OCI-LY3 (cell line): ENCODE results near the gene WDR70.

Experiments used
- H2AFZ ChIP-seq: fragments of 200-600, 300-600 bp; shearing (Covaris generic); 2 replicates; pipeline ENCODE4 v1.6.0; 2014; ENCODE audit warnings: antibody characterized with exemption, low read depth, low read length
- H3K27ac ChIP-seq: fragments of 200-600, 300-600 bp; sonication (generic); 2 replicates; pipeline ENCODE4 v1.5.1; 2014; ENCODE audit warnings: mild to moderate bottlenecking, low read length, moderate library complexity, mixed read lengths
- H3K27me3 ChIP-seq: fragments of 200-600, 300-600 bp; sonication (generic); 2 replicates; pipeline ENCODE4 v1.6.1; 2014; ENCODE audit warnings: low read depth, low read length, mixed read lengths
- H3K36me3 ChIP-seq: fragments of 200-600, 300-600 bp; sonication (generic); replicated peaks from 2 replicates; pipeline ENCODE3; 2014; ENCODE audit warnings: low read depth, low read length, mixed read lengths
- H3K4me1 ChIP-seq: fragments of 300-600, 200-600 bp; sonication (generic); 2 replicates; pipeline ENCODE4 v1.6.1; 2014; ENCODE audit warnings: low read length, mixed read lengths
- H3K4me2 ChIP-seq: fragments of 200-600, 300-600 bp; sonication (generic); 2 replicates; pipeline ENCODE4 v1.6.1; 2014; ENCODE audit warnings: low read length, mixed read lengths
- H3K4me3 ChIP-seq: fragments of 300-600, 200-600 bp; sonication (generic); 2 replicates; pipeline ENCODE4 v1.5.1; 2014; ENCODE audit warnings: antibody characterized with exemption, mild to moderate bottlenecking, low read length, moderate library complexity
- H3K79me2 ChIP-seq: fragments of 300-600, 200-600 bp; shearing (Covaris generic); 2 replicates; pipeline ENCODE4 v1.6.1; 2014; ENCODE audit warnings: mild to moderate bottlenecking, low read length, mixed read lengths
- H3K9ac ChIP-seq: fragments of 300-600, 200-600 bp; shearing (Covaris generic); 2 replicates; pipeline ENCODE4 v1.6.0; 2014; ENCODE audit warnings: mild to moderate bottlenecking, low read length, moderate library complexity
- H3K9me3 ChIP-seq: fragments of 200-600, 300-600 bp; shearing (Covaris generic); 2 replicates; pipeline ENCODE4 v1.6.1; 2014; ENCODE audit warnings: low read length, mixed read lengths; ENCODE audit not compliant: insufficient read depth
- H4K20me1 ChIP-seq: fragments of 200-600, 300-600 bp; sonication (generic); 2 replicates; pipeline ENCODE4 v1.6.1; 2016; ENCODE audit warnings: low read length, mixed read lengths; ENCODE audit not compliant: insufficient read depth
- CTCF ChIP-seq: fragments of 200-600, 300-600 bp; sonication (generic); IDR thresholded peaks from 2 replicates; pipeline ENCODE4 v1.5.1; 2014; ENCODE audit warnings: antibody characterized with exemption, low read length, low read depth
- EZH2phosphoT487 ChIP-seq: fragments of 200-600 bp; shearing (Covaris generic); IDR thresholded peaks from 2 replicates; pipeline ENCODE4 v1.6.1; 2018; ENCODE audit warnings: antibody characterized with exemption, mixed run types, low read depth

Gene WDR70

GRCh38 chr5:37549411-37549810 lies 170.3 kb downstream of the WDR70 start:
- Histone ChIP-seq H3K9ac (no peak overlapping the region), H3K27ac (no peak overlapping the region), H3K4me1 (no peaks in the 10 kb centered on the region), H4K20me1 (no peaks in the 10 kb centered on the region), H3K79me2 (no peaks in the 10 kb centered on the region), H2AFZ (no peak overlapping the region), H3K36me3 (no peaks in the 10 kb centered on the region), H3K9me3 (no peaks in the 10 kb centered on the region), H3K4me2 (no peak overlapping the region), H3K27me3 (no peaks in the 10 kb centered on the region), H3K4me3 (no peak overlapping the region)
- TF ChIP-seq EZH2phosphoT487, result no peak
- TF ChIP-seq CTCF, result no peak

GRCh38 chr5:37552161-37552560 lies 173.0 kb downstream of the WDR70 start:
- Histone ChIP-seq H3K4me1 (no peaks in the 10 kb centered on the region), H3K79me2 (no peaks in the 10 kb centered on the region), H3K36me3 (no peaks in the 10 kb centered on the region), H3K9ac (no peak overlapping the region), H3K9me3 (no peaks in the 10 kb centered on the region), H3K27me3 (no peaks in the 10 kb centered on the region), H3K4me3 (no peak overlapping the region), H3K4me2 (no peak overlapping the region), H2AFZ (no peak overlapping the region), H3K27ac (no peak overlapping the region), H4K20me1 (no peaks in the 10 kb centered on the region)
- TF ChIP-seq EZH2phosphoT487, result no peak
- TF ChIP-seq CTCF, result no peak

GRCh38 chr5:37552770-37553719 lies 173.9 kb downstream of the WDR70 start:
- Histone ChIP-seq H3K79me2 (no peaks in the 10 kb centered on the region), H3K4me2 (no peak overlapping the region), H3K4me1 (no peaks in the 10 kb centered on the region), H3K27ac (no peak overlapping the region), H3K9ac (no peak overlapping the region), H3K4me3 (no peak overlapping the region), H3K36me3 (no peaks in the 10 kb centered on the region), H3K9me3 (no peaks in the 10 kb centered on the region), H4K20me1 (no peaks in the 10 kb centered on the region), H2AFZ (no peak overlapping the region), H3K27me3 (no peaks in the 10 kb centered on the region)
- TF ChIP-seq CTCF (no peak), EZH2phosphoT487 (no peak)

GRCh38 chr5:37553720-37554404 lies 174.7 kb downstream of the WDR70 start:
- Histone ChIP-seq H4K20me1 (no peaks in the 10 kb centered on the region), H3K4me1 (no peaks in the 10 kb centered on the region), H3K4me3 (no peak overlapping the region), H3K27ac (no peak overlapping the region), H3K36me3 (no peaks in the 10 kb centered on the region), H3K9ac (no peak overlapping the region), H2AFZ (no peak overlapping the region), H3K27me3 (no peaks in the 10 kb centered on the region), H3K79me2 (no peaks in the 10 kb centered on the region), H3K9me3 (no peaks in the 10 kb centered on the region), H3K4me2 (no peak overlapping the region)
- TF ChIP-seq CTCF (no peak), EZH2phosphoT487 (no peak)
